Peyer's patch (tissue), 4 donors: Measurements from ENCODE around the gene SULF2. TPM values are rescaled to one million over a fixed set of nuclear protein-coding genes. Genes with fewer than 3 reads are reported as not detected.

ENCODE experiments used
- DNase-seq, 3 donors: peaks; one replicate each; pipeline ENCODE4 v3.0.0-alpha.2; 2017 to 2019
- H3K27ac ChIP-seq, 4 donors: fragments of 200-600 bp; sonication (generic); one replicate each; pipeline ENCODE4 v1.5.1; 2016 to 2019
- H3K27me3 ChIP-seq, 2 donors: fragments of 200-600 bp; sonication (generic); one replicate each; pipeline ENCODE4 v1.5.1; 2019
- H3K36me3 ChIP-seq, 3 donors: fragments of 200-600 bp; sonication (generic); one replicate each; pipeline ENCODE4 v1.5.1; 2016 to 2019
- H3K4me1 ChIP-seq, 4 donors: fragments of 200-600 bp; sonication (generic); one replicate each; pipeline ENCODE4 v1.5.1; 2016 to 2019
- H3K4me3 ChIP-seq, 4 donors: fragments of 200-600 bp; sonication (generic); 1 replicate in 3 of 4; 2 replicates in 1 of 4; pipeline ENCODE4 v1.5.1; 2016 to 2019; ENCODE audit warnings: mild to moderate bottlenecking in 1 of 4
- H3K9me3 ChIP-seq, 4 donors: fragments of 200-600 bp; sonication (generic); one replicate each; pipeline ENCODE4 v1.5.1; 2016 to 2019; ENCODE audit warnings: mild to moderate bottlenecking in 1 of 4
- CTCF ChIP-seq, 6 experiments: fragments of 450-650 bp in 4 of 6; fragments of 200-600 bp in 2 of 6; sonication (generic) in 1 of 6; IDR thresholded peaks; one replicate each; pipeline ENCODE4 v1.5.1; 2017 to 2019; ENCODE audit warnings: antibody characterized with exemption in 6 of 6, mild to moderate bottlenecking in 3 of 6, moderate library complexity in 1 of 6
- POLR2A ChIP-seq, 2 donors: fragments of 450-650 bp; IDR thresholded peaks; one replicate each; pipeline ENCODE4 v1.5.1; 2017; ENCODE audit warnings: antibody characterized with exemption in 2 of 2, mild to moderate bottlenecking in 2 of 2, moderate library complexity in 2 of 2
- total RNA-seq, 4 donors: library from RNA; depleted of rRNA; stranded (reverse); fragments of >200 nt; gene quantifications; one replicate each; pipeline ENCODE4 v1.1.0, GENCODE V29; 2016

The SULF2 gene
- total RNA-seq, 4 donors from 2014 or later, result 32.4 to 168 (median 52.5) TPM

DNA sequence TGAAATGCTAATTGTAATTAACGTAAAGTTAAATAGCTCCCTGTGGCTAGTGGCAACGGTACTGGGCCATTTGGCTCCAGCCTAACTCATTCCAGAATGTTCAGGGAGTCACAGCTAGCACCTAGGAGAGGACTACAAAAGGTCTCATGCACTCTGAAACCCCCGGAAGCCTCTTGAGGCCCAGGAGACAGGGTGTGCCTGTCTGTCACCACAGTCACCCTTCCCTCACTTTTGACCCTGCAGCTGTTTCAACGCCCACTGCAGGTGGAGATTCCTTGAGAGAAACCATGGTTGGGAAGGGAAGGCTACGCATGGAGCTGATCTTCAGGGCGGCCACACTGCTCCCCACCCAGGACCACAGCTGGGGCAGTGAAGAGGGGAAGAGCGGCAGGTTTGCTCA, 58.6 kb downstream of the SULF2 start:
- no peaks in the 10 kb centered on the region for H3K9me3 ChIP-seq
- TF ChIP-seq CTCF (IDR thresholded peaks at IDR 0.05) (no peak), POLR2A (IDR thresholded peaks at IDR 0.05) (no peak)
- H3K4me1 ChIP-seq, result peaks cover 0 to 15% (median 2%) of the 10 kb centered on the region in 4 donors
- no peaks in the 10 kb centered on the region for H3K27me3 ChIP-seq
- no peak overlapping the region for H3K4me3 ChIP-seq
- DNase-seq, result no peak
- H3K27ac ChIP-seq, result peak overlapping the region in 1 of 4 donors; percentile 78
- no peaks in the 10 kb centered on the region for H3K36me3 ChIP-seq

DNA sequence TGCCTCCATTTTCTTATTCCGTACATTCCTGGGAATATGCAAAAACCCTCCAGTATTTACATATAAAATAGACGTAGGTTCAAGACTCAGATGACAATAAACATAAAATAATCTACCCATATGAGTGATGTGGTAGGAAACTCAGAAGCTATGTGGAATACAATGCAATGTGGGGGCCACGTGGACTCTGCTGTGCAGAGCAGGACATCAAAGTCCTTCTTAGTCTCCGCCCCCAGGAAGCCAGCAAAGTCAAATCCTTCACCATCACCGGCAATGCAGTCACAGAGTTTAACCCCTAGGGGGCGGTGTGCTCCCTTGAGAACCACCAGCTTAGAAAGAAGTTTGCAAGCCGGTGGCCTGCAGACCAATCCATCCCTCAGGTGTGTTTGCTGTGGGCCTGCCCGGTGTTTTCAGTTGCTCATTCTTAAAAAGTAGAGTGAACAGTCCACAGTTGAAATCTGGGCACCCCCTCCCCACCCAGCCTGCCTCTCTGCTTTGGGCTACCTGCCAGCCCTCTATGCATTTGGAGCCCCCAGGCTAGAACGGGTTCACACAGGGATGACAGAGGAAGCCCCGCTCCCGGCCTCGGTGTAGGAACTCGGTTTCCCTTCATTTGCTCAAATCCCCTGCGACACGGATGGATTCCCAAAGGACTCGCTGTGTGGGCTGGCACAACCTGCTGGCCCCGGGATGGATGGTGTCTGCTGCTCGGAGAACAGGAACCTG, 59.9 kb downstream of the SULF2 start:
- TF ChIP-seq POLR2A (IDR thresholded peaks at IDR 0.05) (no peak), CTCF (IDR thresholded peaks at IDR 0.05) (peak; percentile 88 to 93 (median 90))
- DNase-seq, result peak; percentile 75 to 88 (median 75)
- no peaks in the 10 kb centered on the region for H3K9me3 ChIP-seq
- no peak overlapping the region for H3K4me3 ChIP-seq
- H3K4me1 ChIP-seq, result peaks cover 0 to 15% (median 2%) of the 10 kb centered on the region in 4 donors
- no peak overlapping the region for H3K27ac ChIP-seq
- no peaks in the 10 kb centered on the region for H3K36me3 ChIP-seq
- H3K27me3 ChIP-seq, result no peaks in the 10 kb centered on the region

DNA sequence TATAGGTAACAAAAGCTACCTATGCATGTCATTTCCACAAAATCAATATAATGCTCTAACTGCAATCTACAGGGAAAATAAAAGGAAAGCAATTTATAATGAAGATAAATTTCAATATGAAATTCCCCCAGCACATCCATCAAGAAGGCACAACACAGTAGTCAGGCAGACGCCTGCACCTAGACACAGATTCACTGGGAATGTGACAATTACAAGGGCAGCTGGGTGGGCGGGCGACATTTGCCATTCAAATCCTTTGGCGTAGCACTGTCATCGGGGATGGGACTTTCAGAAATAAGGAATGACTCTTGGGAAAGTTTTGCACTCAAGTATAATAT, 60.4 kb downstream of the SULF2 start:
- H3K36me3 ChIP-seq, result no peaks in the 10 kb centered on the region
- peaks cover 0 to 15% (median 2%) of the 10 kb centered on the region in 4 donors for H3K4me1 ChIP-seq
- H3K9me3 ChIP-seq, result no peaks in the 10 kb centered on the region
- no peak for TF ChIP-seq CTCF (IDR thresholded peaks at IDR 0.05)
- no peak for TF ChIP-seq POLR2A (IDR thresholded peaks at IDR 0.05)
- H3K27me3 ChIP-seq, result no peaks in the 10 kb centered on the region
- no peak overlapping the region for H3K4me3 ChIP-seq
- DNase-seq, result no peak
- H3K27ac ChIP-seq, result no peak overlapping the region

GRCh38 chr20:47724396-47724795, 60.9 kb downstream of the SULF2 start:
- TF ChIP-seq CTCF (IDR thresholded peaks at IDR 0.05), result no peak
- no peak for TF ChIP-seq POLR2A (IDR thresholded peaks at IDR 0.05)
- H3K9me3 ChIP-seq, result no peaks in the 10 kb centered on the region

DNA sequence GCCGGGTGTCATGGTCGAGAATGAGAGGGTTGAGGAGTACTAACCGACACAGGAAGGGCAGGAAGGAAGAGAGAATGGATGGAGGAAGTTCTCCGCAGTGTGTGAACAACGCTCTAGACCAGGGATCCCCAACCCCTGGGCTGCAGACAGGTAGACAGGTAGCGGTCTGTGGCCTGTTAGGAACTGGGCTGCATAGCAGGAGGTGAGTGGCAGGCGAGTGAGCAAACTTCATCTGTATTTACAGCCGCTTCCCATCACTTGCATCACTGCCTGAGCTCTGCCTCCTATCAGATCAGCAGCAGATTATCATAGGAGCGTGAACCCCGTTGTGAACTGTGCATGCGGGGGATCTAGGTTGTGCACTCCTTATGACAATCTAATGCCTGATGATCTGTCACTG, 62.0 kb downstream of the SULF2 start:
- H3K36me3 ChIP-seq, result no peaks in the 10 kb centered on the region
- H3K4me3 ChIP-seq, result no peak overlapping the region
- no peak overlapping the region for H3K27ac ChIP-seq
- H3K27me3 ChIP-seq, result no peaks in the 10 kb centered on the region
- peaks cover 0 to 15% (median 2%) of the 10 kb centered on the region in 4 donors for H3K4me1 ChIP-seq
- TF ChIP-seq POLR2A (IDR thresholded peaks at IDR 0.05) (no peak), CTCF (IDR thresholded peaks at IDR 0.05) (no peak)
- DNase-seq, result no peak
- H3K9me3 ChIP-seq, result no peaks in the 10 kb centered on the region

More at GRCh38 chr20:47724396-47724795, 60.9 kb downstream of the SULF2 start:
- peaks cover 0 to 15% (median 2%) of the 10 kb centered on the region in 4 donors for H3K4me1 ChIP-seq
- no peak for DNase-seq
- H3K36me3 ChIP-seq, result no peaks in the 10 kb centered on the region
- H3K27ac ChIP-seq, result no peak overlapping the region
- no peaks in the 10 kb centered on the region for H3K27me3 ChIP-seq
- no peak overlapping the region for H3K4me3 ChIP-seq
